Stimulated activated CD8-positive, alpha-beta memory T cell treated with anti-CD3 and anti-CD28 coated beads, Interleukin-4, amount 100 ng/mL, for 48 hours (primary cell): ENCODE measurements around the gene STK32A.

Source experiments
- DNase-seq: peaks from one replicate; pipeline ENCODE4 v3.0.0-alpha.2; 2020

STK32A gene

DNA sequence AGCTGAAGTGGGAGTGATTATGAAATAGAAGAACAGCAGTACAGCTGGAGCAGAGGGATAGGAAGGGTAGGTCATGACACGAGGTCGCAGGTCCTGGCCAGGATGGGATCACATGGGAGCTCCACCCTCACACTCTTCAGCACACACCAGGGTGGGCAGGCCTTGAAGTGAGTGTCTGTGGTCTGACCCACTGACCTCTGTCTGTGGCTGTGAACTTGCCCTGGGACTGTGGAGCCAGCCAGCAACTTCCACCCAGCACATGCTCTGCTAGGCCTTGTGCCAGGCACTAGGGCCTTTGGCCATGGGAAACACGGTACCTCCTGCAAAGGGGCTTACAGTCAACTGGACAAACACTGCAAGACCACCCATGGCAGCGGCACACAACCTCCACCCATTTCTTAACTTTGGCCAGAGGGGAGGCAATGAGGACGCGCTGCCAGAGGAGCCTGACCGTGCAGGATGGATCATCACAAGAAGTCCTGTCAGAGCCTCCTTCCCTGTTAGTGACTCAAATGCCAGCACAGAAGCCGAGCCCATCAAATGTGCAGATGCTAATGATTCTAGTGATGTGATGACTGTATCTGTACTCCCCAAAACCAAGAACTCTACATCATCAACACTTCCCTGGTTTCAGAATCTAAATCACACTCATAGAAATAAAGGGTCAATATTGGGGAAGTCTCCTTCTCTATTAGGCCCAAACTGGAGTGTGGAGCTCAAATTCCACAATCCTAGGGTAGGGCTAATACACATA, 161.4 kb downstream of the STK32A start:
- DNase-seq: no peak

DNA sequence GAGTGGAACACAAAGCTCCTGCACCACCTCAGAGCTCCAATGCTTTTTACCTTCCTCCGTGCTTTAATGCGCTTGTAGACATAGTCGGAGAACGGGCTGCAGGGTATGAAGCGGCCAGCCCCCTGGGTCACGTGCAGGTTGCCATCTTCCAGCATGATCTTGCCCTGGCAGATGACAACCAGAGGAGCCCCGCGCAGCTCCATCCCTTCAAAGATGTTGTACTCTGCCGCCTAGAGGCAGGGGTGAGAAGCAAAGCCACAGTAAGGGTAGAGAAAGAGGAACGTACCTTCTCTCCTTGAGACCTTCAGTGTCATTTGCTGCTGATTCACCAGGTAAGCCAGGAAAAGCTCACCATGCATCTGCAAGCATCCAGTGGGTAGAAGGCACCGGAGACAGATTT, 162.8 kb downstream of the STK32A start:
- no peak for DNase-seq

DNA sequence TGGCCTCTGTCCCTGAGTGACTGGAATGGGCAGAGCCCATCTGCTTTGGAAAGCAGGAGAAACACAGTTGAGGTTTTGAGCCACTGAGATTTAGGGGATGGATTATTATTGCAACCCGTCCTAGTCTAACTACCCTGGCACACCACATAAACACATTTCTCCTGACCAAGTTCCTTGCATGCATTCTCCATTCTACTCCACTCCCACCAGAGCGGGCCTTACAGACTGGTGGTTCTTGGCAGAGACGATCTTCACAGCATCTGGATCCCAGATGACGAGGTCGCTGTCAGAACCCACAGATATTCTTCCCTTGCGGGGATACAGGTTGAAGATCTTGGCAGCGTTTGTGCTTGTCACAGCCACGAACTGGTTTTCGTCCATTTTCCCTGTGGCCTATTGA, 164.0 kb downstream of the STK32A start:
- no peak for DNase-seq

DNA sequence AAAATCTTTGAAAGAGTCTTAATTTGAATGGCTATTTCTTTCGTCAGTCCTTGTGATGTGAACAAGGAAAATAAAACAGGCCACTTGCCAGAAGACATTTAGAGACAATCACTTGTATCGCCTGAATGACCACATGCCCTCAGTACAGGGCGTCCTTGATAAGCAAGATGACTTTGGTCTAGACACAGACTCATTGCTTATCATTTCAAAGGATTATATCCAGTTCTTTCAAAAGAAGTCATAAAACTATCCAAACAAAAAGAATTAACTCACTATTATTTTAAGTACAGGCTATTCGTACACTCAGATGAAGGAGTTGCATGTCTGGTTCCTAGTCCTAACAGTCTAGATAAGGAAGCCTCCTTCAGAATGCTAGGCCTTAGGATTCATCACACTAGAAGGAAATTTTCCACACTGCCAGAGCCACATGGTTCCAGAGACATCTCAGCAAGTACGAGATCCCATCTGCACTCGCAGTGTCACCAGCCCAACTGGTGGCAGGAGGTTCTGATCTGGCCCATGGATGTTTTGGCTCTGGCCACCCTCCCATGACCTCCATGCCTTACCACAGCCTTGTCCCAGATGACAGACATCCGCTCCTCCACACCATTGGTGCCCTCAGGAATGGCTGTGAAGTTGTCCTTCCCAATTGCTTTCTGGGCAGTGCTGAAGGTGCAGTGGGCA, 165.4 kb downstream of the STK32A start:
- no peak for DNase-seq

- DNase-seq: no peak
These were observed 166.1 kb downstream of the STK32A start for GRCh38 chr5:147400881-147401280.

DNA sequence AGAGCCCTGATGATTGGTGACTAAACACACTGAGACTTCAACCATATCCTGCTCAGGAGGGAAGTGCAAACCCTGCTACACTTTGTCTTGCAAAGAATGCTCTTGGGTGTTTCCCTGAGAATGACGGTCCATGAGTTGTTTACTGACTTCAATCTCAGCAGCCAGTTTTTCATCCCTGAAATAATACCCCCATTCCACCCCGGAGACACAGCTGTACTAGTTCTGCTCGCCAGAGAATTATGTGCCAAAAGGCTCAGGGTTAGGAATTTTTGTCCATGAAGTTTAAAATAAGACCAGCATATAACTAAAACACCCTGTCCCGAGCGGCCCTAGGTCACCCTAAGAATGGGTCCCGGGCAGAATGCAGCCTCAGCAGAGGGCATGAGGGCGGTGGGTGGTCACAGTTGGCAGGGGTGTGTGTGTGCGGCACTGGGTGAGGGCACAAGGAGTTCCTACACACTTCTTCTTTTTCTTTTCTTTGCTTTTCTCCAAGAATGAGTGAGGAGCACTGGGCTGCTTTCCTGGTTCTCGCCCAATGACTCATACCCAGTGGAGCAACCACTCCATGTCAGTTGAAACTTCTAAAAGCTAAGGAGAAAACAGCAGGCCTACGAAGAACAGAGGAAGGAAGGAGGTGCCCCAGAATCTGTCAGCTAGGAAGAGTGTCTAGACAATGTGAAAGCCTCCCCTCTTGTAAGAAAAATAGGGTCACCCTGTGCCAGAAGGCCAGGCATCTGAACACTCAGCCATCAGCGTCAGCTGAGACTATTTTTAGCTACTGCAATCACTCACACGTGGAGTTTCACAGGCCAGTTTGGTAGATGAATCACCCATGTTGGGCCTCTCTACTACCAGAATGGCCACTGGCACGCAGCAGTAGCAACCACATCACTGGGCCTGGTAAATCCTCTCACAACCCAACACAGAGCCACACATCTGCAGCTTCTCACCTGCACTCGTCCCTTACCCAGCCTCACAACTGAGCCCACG, 169.1 kb downstream of the STK32A start:
- no peak for DNase-seq

- DNase-seq: no peak
These were observed 169.9 kb downstream of the STK32A start for GRCh38 chr5:147404706-147405105.

DNA sequence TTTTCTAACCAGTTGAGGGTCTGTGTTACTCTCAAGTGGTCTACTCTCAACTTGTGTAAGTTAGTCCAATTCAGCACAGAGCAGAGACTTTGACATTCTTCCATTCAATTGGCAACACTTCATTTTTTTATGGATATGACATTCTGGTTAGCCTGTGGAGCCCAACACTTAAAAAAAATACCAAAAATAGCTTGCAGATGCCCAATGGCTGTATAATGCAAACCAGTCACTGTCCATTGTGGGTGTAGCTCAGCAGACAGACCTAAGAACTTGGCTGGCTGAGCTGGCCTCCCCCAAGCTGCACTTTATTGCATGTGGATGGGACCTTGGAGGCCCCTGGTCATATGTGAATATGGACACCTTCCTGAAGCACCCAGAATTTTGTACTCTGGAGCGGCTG, 171.8 kb downstream of the STK32A start:
- no peak for DNase-seq

GRCh38 chr5:147407094-147407681, 172.4 kb downstream of the STK32A start:
- no peak for DNase-seq

DNA sequence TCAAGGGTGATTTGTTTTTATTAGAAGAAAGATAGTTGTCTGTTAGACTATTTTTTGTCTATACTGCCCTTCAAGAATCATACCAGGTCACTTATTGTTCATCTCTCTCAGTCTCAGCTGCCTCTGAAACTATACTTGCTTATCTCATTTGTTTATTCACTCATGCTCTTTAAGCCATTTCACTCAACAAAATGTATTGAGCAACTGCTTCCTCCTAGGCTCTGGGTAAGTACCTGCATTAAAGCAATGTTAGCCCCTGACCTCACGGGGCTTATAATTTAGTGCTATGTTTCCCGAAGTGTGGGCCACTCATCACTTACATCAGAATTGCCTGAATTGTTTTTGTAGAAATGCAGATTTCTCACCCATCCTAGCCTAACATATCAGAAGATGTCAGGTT, 174.2 kb downstream of the STK32A start:
- no peak for DNase-seq

GRCh38 chr5:147410496-147411358, 175.9 kb downstream of the STK32A start:
- DNase-seq: no peak

DNA sequence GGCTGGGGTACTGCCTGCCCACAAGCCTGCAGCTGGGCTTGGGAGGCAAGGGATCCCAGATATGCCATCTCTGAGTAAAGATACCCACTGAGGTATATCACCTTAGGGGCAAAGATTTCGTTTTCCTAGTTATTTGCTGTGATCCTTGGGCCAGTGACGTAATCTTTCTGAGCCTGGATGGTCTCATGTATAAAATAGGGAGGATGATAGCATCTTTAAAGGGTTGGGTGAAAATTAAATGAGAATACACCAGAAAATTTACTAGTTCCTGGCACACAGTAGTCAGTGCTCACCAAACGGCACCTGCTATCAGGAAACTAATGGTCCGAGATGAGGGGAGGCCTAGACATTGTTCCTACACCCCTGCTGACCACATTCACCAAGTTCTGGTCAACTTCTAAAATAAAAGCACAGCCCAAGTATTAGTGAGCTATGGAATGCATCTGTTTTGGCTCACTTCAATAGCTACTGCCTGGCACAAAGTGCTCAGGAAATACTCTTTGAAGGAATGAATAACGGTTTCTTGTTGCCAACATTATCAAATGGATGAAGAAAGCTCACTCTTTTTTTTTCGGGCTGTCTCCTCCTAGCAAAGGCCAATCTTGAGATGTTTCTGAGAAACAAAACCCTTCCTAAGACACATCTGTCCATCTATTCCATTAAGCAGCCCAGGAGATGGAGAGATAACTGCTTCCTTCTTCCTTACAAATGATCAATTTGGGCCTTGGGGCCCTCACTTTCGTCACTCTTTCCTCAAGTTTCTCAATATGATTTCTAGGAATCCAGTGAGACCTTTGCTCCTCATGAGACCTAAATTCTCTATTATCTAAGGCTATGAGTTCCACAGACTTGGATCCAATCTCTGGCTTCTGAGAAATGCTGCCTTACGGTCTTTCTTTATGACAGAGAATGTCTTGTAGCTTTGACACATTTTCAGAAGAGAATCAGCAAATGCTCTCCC, 176.8 kb downstream of the STK32A start:
- DNase-seq: no peak

GRCh38 chr5:147412561-147412960, 177.7 kb downstream of the STK32A start:
- DNase-seq: no peak

- no peak for DNase-seq
These were observed 178.4 kb downstream of the STK32A start for GRCh38 chr5:147413266-147413665.

DNA sequence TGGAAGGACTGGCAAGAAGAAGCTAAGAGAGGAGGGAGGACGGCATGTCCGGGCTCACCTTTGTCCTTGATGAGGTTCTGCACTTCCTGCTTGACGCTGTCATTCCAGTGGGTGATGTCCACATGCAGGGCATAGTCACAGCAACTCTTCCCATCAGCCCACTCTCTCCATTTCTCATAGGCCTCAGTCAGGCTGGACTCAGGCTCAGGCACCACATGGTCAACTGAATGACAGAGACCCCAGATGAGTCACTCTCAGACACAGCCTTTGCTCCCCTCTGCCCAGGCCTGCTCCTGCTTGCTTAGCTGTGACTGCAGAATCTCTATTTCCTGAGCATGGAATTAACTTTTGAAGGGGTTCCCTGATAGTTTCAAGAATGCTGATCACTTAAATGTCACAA, 180.8 kb downstream of the STK32A start:
- DNase-seq: no peak

DNA sequence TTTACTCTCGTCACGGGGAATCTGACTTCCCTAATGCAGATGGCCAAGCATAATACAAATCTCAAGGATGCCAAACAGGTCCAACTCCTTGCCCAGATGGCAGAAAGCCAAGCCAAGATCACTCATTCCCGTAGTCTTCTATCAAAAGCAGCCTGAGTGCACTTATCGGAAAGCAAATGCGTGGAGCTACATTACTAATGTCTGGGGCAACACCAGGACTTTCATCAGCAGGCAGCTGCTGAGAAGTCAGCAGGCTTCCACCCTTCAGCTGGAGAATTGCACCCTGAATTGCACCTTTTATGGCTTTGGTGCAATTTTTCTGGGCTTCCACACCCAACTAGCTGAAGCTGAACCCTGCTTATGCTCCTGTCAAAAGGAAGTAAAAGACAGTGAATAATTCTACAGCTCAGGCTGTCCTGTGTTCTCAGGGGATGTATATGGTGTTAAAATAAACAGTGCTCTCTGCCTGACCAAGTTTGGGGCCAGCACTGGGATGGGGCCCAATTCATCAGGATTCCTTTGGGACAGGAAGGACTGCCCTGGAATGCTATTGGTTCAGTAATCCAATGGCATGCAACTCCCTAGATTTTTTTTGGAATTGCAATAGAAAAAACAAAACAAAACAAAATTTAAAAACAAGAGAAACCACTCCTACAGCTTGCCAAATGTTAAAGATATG, 182.4 kb downstream of the STK32A start:
- DNase-seq: no peak

GRCh38 chr5:147418613-147419012, 183.8 kb downstream of the STK32A start:
- no peak for DNase-seq

GRCh38 chr5:147426640-147427327, 192.0 kb downstream of the STK32A start:
- DNase-seq: no peak
